ENCODE data around the gene ATP5PB.

The ATP5PB gene

GRCh38 chr1:111448918-111449702 lies at the start of gene ATP5PB, which contains the start of gene WDR77:
Gene ATP5PB (plus strand): TSS chr1:111449464. CDS start chr1:111449542, 78 bp downstream.
Gene WDR77 (minus strand): TSS chr1:111449256. CDS start chr1:111449169, 87 bp downstream.
- Mint-ChIP-seq H3K36me3 (peaks cover 29 to 45% of the 10 kb centered on the region in 2 donors), H3K9me3 (no peaks in the 10 kb centered on the region), H3K4me1 (peaks cover 37 to 68% of the 10 kb centered on the region in 2 donors), H3K27ac (peak within 1 kb of the TSS; percentile 99), H3K27me3 (no peaks in the 10 kb centered on the region), H3K4me3 (peak within 1 kb of the TSS; percentile 99 to 100)
- ATAC-seq (replicated peaks) = peak; percentile 92 to 95
- peak; percentile 95 for DNase-seq

- no peak for ATAC-seq (replicated peaks)
- peaks cover 4% of the 10 kb centered on the region in 2 donors for H3K36me3 Mint-ChIP-seq
- no peak overlapping the region for H3K4me3 Mint-ChIP-seq
- H3K27me3 Mint-ChIP-seq = no peaks in the 10 kb centered on the region
- DNase-seq = no peak
- H3K27ac Mint-ChIP-seq = peak overlapping the region; percentile 4
- H3K4me1 Mint-ChIP-seq = peaks cover 16 to 29% of the 10 kb centered on the region in 2 donors
- peaks cover 3 to 8% of the 10 kb centered on the region in 2 donors for H3K9me3 Mint-ChIP-seq
Observed at GRCh38 chr1:111399792-111400610, 49.3 kb upstream of the ATP5PB start.

GRCh38 chr1:111402083-111402482 lies 47.2 kb upstream of the ATP5PB start:
- ATAC-seq (replicated peaks) (no peak), DNase-seq (no peak)
- no peak overlapping the region for H3K4me3 Mint-ChIP-seq
- H3K27ac Mint-ChIP-seq = no peak overlapping the region
- H3K4me1 Mint-ChIP-seq = peaks cover 25 to 47% of the 10 kb centered on the region in 2 donors
- no peaks in the 10 kb centered on the region for H3K27me3 Mint-ChIP-seq
- H3K9me3 Mint-ChIP-seq = peaks cover 3 to 8% of the 10 kb centered on the region in 2 donors
- peaks cover 4% of the 10 kb centered on the region in 2 donors for H3K36me3 Mint-ChIP-seq

GRCh38 chr1:111404588-111404987 lies 44.7 kb upstream of the ATP5PB start:
- DNase-seq (no peak), ATAC-seq (replicated peaks) (peak in 1 of 2 donors; percentile 32)
- H3K36me3 Mint-ChIP-seq = no peaks in the 10 kb centered on the region
- no peak overlapping the region for H3K27ac Mint-ChIP-seq
- H3K27me3 Mint-ChIP-seq = no peaks in the 10 kb centered on the region
- H3K9me3 Mint-ChIP-seq = no peaks in the 10 kb centered on the region
- H3K4me3 Mint-ChIP-seq = no peak overlapping the region
- H3K4me1 Mint-ChIP-seq = peaks cover 22 to 42% of the 10 kb centered on the region in 2 donors

- H3K4me3 Mint-ChIP-seq = no peak overlapping the region
Observed at GRCh38 chr1:111406321-111406768, 42.9 kb upstream of the ATP5PB start.

GRCh38 chr1:111407301-111407700 lies 42.0 kb upstream of the ATP5PB start:
- no peak for ATAC-seq (replicated peaks)
- Mint-ChIP-seq H3K4me1 (peaks cover 18 to 36% of the 10 kb centered on the region in 2 donors), H3K4me3 (no peak overlapping the region), H3K9me3 (no peaks in the 10 kb centered on the region), H3K27me3 (no peaks in the 10 kb centered on the region), H3K36me3 (no peaks in the 10 kb centered on the region), H3K27ac (peak overlapping the region; percentile 45)
- DNase-seq = no peak

More at GRCh38 chr1:111406321-111406768, 42.9 kb upstream of the ATP5PB start:
- Mint-ChIP-seq H3K36me3 (no peaks in the 10 kb centered on the region), H3K4me1 (peaks cover 18 to 36% of the 10 kb centered on the region in 2 donors), H3K27me3 (no peaks in the 10 kb centered on the region), H3K9me3 (no peaks in the 10 kb centered on the region), H3K27ac (peak overlapping the region; percentile 22)
- DNase-seq (peak; percentile 26), ATAC-seq (replicated peaks) (peak; percentile 98 to 99)

- no peak overlapping the region for H3K4me3 Mint-ChIP-seq
- DNase-seq (no peak), ATAC-seq (replicated peaks) (no peak)
- no peaks in the 10 kb centered on the region for H3K27me3 Mint-ChIP-seq
- H3K4me1 Mint-ChIP-seq = peaks cover 3 to 9% of the 10 kb centered on the region in 2 donors
- no peak overlapping the region for H3K27ac Mint-ChIP-seq
- H3K36me3 Mint-ChIP-seq = peaks cover 11 to 28% of the 10 kb centered on the region in 2 donors
- H3K9me3 Mint-ChIP-seq = no peaks in the 10 kb centered on the region
Observed at GRCh38 chr1:111412839-111413238, 36.4 kb upstream of the ATP5PB start.

- Mint-ChIP-seq H3K4me3 (no peak overlapping the region), H3K4me1 (peaks cover 3 to 9% of the 10 kb centered on the region in 2 donors), H3K27ac (no peak overlapping the region), H3K9me3 (no peaks in the 10 kb centered on the region), H3K27me3 (no peaks in the 10 kb centered on the region), H3K36me3 (peaks cover 16 to 40% of the 10 kb centered on the region in 2 donors)
- DNase-seq (no peak), ATAC-seq (replicated peaks) (no peak)
Observed at GRCh38 chr1:111414756-111415155, 34.5 kb upstream of the ATP5PB start.

GRCh38 chr1:111415461-111415860 lies 33.8 kb upstream of the ATP5PB start:
- no peak overlapping the region for H3K4me3 Mint-ChIP-seq
- H3K27me3 Mint-ChIP-seq = no peaks in the 10 kb centered on the region
- peaks cover 3 to 9% of the 10 kb centered on the region in 2 donors for H3K4me1 Mint-ChIP-seq
- no peaks in the 10 kb centered on the region for H3K9me3 Mint-ChIP-seq
- peaks cover 18 to 42% of the 10 kb centered on the region in 2 donors for H3K36me3 Mint-ChIP-seq
- H3K27ac Mint-ChIP-seq = no peak overlapping the region
- ATAC-seq (replicated peaks) = no peak
- DNase-seq = no peak

- Mint-ChIP-seq H3K27ac (no peak overlapping the region), H3K4me3 (no peak overlapping the region), H3K36me3 (peaks cover 25 to 53% of the 10 kb centered on the region in 2 donors), H3K9me3 (no peaks in the 10 kb centered on the region), H3K4me1 (peaks cover 3 to 9% of the 10 kb centered on the region in 2 donors), H3K27me3 (no peaks in the 10 kb centered on the region)
- no peak for DNase-seq
- no peak for ATAC-seq (replicated peaks)
Observed at GRCh38 chr1:111417755-111418154, 31.5 kb upstream of the ATP5PB start.

- ATAC-seq (replicated peaks) = no peak
- peaks cover 3 to 9% of the 10 kb centered on the region in 2 donors for H3K4me1 Mint-ChIP-seq
- peaks cover 23 to 55% of the 10 kb centered on the region in 2 donors for H3K36me3 Mint-ChIP-seq
Observed at GRCh38 chr1:111419037-111419436, 30.2 kb upstream of the ATP5PB start.

GRCh38 chr1:111420377-111420776 lies 28.9 kb upstream of the ATP5PB start:
- DNase-seq (no peak), ATAC-seq (replicated peaks) (no peak)
- peaks cover 25 to 51% of the 10 kb centered on the region in 2 donors for H3K36me3 Mint-ChIP-seq
- H3K4me1 Mint-ChIP-seq = peaks cover 3 to 9% of the 10 kb centered on the region in 2 donors
- H3K9me3 Mint-ChIP-seq = no peaks in the 10 kb centered on the region
- H3K4me3 Mint-ChIP-seq = no peak overlapping the region
- H3K27me3 Mint-ChIP-seq = peaks cover 4% of the 10 kb centered on the region in 2 donors
- H3K27ac Mint-ChIP-seq = no peak overlapping the region

More at GRCh38 chr1:111419037-111419436, 30.2 kb upstream of the ATP5PB start:
- no peaks in the 10 kb centered on the region for H3K27me3 Mint-ChIP-seq
- no peaks in the 10 kb centered on the region for H3K9me3 Mint-ChIP-seq
- no peak for DNase-seq
- no peak overlapping the region for H3K4me3 Mint-ChIP-seq
- H3K27ac Mint-ChIP-seq = no peak overlapping the region

GRCh38 chr1:111422546-111423391 lies 26.5 kb upstream of the ATP5PB start:
- Mint-ChIP-seq H3K27me3 (peaks cover 9 to 15% of the 10 kb centered on the region in 2 donors), H3K4me1 (no peaks in the 10 kb centered on the region), H3K36me3 (peaks cover 20 to 43% of the 10 kb centered on the region in 2 donors), H3K4me3 (no peak overlapping the region), H3K27ac (no peak overlapping the region), H3K9me3 (no peaks in the 10 kb centered on the region)
- ATAC-seq (replicated peaks) = no peak
- no peak for DNase-seq

Measured in stimulated activated naive B cell treated with anti-CD40 and anti-IgM and Interleukin-4, amounts not matched to agents 10 μg/mL and 1 μg/mL and 100 μg/mL, for 72 hours (primary cell).